Cardiac septum (tissue), 1 donor: ENCODE measurements around the gene DSC2. TPM values are rescaled to one million over a fixed set of nuclear protein-coding genes. Genes with fewer than 3 reads are reported as not detected.

ENCODE experiments used
- total RNA-seq: library from RNA; stranded (reverse); fragmentation: NEBNext Ultra II Directional; extraction: Animal tissue kit (Norgen Biotek cat#: 25700); gene quantifications from one replicate; pipeline ENCODE4 v1.2.1, GENCODE V29; 2021
- donor health status: DM: no; HTN: no; CAD: no.

Gene DSC2
- total RNA-seq, 1 donor from 2014 or later = 26.7 TPM

Other genes with a start within 250 kb of the DSC2 start
- gene DSC3, start 59.7 kb downstream of the DSC2 start, total RNA-seq = 0.65 TPM
- 10.0 TPM for gene DSC1, start 60.4 kb upstream of the DSC2 start, total RNA-seq
- gene DSG1, start 215.7 kb upstream of the DSC2 start, total RNA-seq = 0.89 TPM